IgD-negative memory B cell (primary cell): ENCODE measurements around the gene CDH18. TPM values are rescaled to one million over a fixed set of nuclear protein-coding genes. Genes with fewer than 3 reads are reported as not detected.
A peak's percentile ranks its signal among the peaks of the same experiment; 100 is the strongest.

Source experiments
- H3K27ac Mint-ChIP-seq, 3 donors: one replicate each; pipeline ENCODE4 v1.8.0; 2020 to 2022; ENCODE audit warnings: mild to moderate bottlenecking in 3 of 3, mixed read lengths in 3 of 3, moderate library complexity in 1 of 3
- H3K27me3 Mint-ChIP-seq: one replicate; pipeline ENCODE4 v1.8.0; 2021; ENCODE audit warnings: mixed read lengths
- H3K36me3 Mint-ChIP-seq: one replicate; pipeline ENCODE4 v1.8.0; 2020; ENCODE audit warnings: mild to moderate bottlenecking, mixed read lengths
- H3K4me1 Mint-ChIP-seq, 3 donors: one replicate each; pipeline ENCODE4 v1.8.0; 2020 to 2022; ENCODE audit warnings: mixed read lengths in 3 of 3, mild to moderate bottlenecking in 1 of 3
- H3K4me3 Mint-ChIP-seq, 4 donors: one replicate each; pipeline ENCODE4 v1.8.0; 2020 to 2022; ENCODE audit warnings: mild to moderate bottlenecking in 4 of 4, mixed read lengths in 4 of 4, moderate library complexity in 3 of 4
- H3K9me3 Mint-ChIP-seq, 3 donors: one replicate each; pipeline ENCODE4 v1.8.0; 2020 to 2021; ENCODE audit warnings: mixed read lengths in 3 of 3, mild to moderate bottlenecking in 1 of 3
- polyA plus RNA-seq: library from polyadenylated mRNA; unstranded; fragments of 300-500 nt; fragmentation: Illumina TruSeq; gene quantifications from one replicate; pipeline ENCODE4 v1.2.3, GENCODE V29; 2021

Gene CDH18
- polyA plus RNA-seq, 1 donor from 2014 or later = not detected

- Mint-ChIP-seq H3K9me3 (no peaks in the 10 kb centered on the region), H3K27me3 (no peaks in the 10 kb centered on the region), H3K27ac (no peak overlapping the region), H3K36me3 (no peaks in the 10 kb centered on the region), H3K4me3 (no peak overlapping the region), H3K4me1 (no peaks in the 10 kb centered on the region)
Measured at GRCh38 chr5:19904766-19905165, 83.2 kb downstream of the CDH18 start.

GRCh38 chr5:19903611-19904010 is 84.4 kb downstream of the CDH18 start:
- Mint-ChIP-seq H3K4me3 (no peak overlapping the region), H3K9me3 (no peaks in the 10 kb centered on the region), H3K27me3 (no peaks in the 10 kb centered on the region), H3K36me3 (no peaks in the 10 kb centered on the region), H3K27ac (no peak overlapping the region), H3K4me1 (no peaks in the 10 kb centered on the region)

- Mint-ChIP-seq H3K27ac (no peak overlapping the region), H3K36me3 (no peaks in the 10 kb centered on the region), H3K4me3 (no peak overlapping the region), H3K4me1 (no peaks in the 10 kb centered on the region), H3K27me3 (no peaks in the 10 kb centered on the region), H3K9me3 (no peaks in the 10 kb centered on the region)
Measured at GRCh38 chr5:19902316-19902934, 85.6 kb downstream of the CDH18 start.

- Mint-ChIP-seq H3K27me3 (no peaks in the 10 kb centered on the region), H3K36me3 (no peaks in the 10 kb centered on the region), H3K9me3 (no peaks in the 10 kb centered on the region), H3K4me3 (no peak overlapping the region), H3K4me1 (no peaks in the 10 kb centered on the region), H3K27ac (no peak overlapping the region)
Measured at GRCh38 chr5:19900269-19900668, 87.7 kb downstream of the CDH18 start.

- Mint-ChIP-seq H3K9me3 (peaks cover 0 to 5% (median 2%) of the 10 kb centered on the region in 3 donors), H3K27me3 (no peaks in the 10 kb centered on the region), H3K27ac (no peak overlapping the region), H3K4me1 (no peaks in the 10 kb centered on the region), H3K4me3 (no peak overlapping the region), H3K36me3 (no peaks in the 10 kb centered on the region)
Measured at GRCh38 chr5:19891658-19892057, 96.3 kb downstream of the CDH18 start.

GRCh38 chr5:19886123-19886917 is 101.7 kb downstream of the CDH18 start:
- H3K27ac Mint-ChIP-seq = no peak overlapping the region
- H3K36me3 Mint-ChIP-seq = no peaks in the 10 kb centered on the region
- H3K4me1 Mint-ChIP-seq = no peaks in the 10 kb centered on the region
- peaks cover 0 to 5% (median 2%) of the 10 kb centered on the region in 3 donors for H3K9me3 Mint-ChIP-seq
- H3K27me3 Mint-ChIP-seq = no peaks in the 10 kb centered on the region
- no peak overlapping the region for H3K4me3 Mint-ChIP-seq

GRCh38 chr5:19885040-19885824 is 102.8 kb downstream of the CDH18 start:
- Mint-ChIP-seq H3K36me3 (no peaks in the 10 kb centered on the region), H3K27me3 (no peaks in the 10 kb centered on the region)

GRCh38 chr5:19880859-19881436 is 107.1 kb downstream of the CDH18 start:
- Mint-ChIP-seq H3K36me3 (no peaks in the 10 kb centered on the region), H3K9me3 (peaks cover 0 to 3% (median 0%) of the 10 kb centered on the region in 3 donors), H3K4me3 (no peak overlapping the region), H3K4me1 (no peaks in the 10 kb centered on the region), H3K27me3 (no peaks in the 10 kb centered on the region), H3K27ac (no peak overlapping the region)

More at GRCh38 chr5:19885040-19885824, 102.8 kb downstream of the CDH18 start:
- Mint-ChIP-seq H3K27ac (no peak overlapping the region), H3K4me3 (no peak overlapping the region), H3K4me1 (no peaks in the 10 kb centered on the region), H3K9me3 (peaks cover 0 to 4% (median under 1%) of the 10 kb centered on the region in 3 donors)

GRCh38 chr5:19880458-19880857 is 107.5 kb downstream of the CDH18 start:
- H3K27me3 Mint-ChIP-seq = no peaks in the 10 kb centered on the region
- no peak overlapping the region for H3K27ac Mint-ChIP-seq
- H3K4me3 Mint-ChIP-seq = no peak overlapping the region
- no peaks in the 10 kb centered on the region for H3K4me1 Mint-ChIP-seq
- H3K36me3 Mint-ChIP-seq = no peaks in the 10 kb centered on the region
- peaks cover 0 to 3% (median 0%) of the 10 kb centered on the region in 3 donors for H3K9me3 Mint-ChIP-seq

GRCh38 chr5:19874811-19875210 is 113.2 kb downstream of the CDH18 start:
- no peaks in the 10 kb centered on the region for H3K36me3 Mint-ChIP-seq
- no peaks in the 10 kb centered on the region for H3K4me1 Mint-ChIP-seq
- no peaks in the 10 kb centered on the region for H3K27me3 Mint-ChIP-seq
- no peak overlapping the region for H3K4me3 Mint-ChIP-seq
- peaks cover 4 to 8% (median 6%) of the 10 kb centered on the region in 3 donors for H3K9me3 Mint-ChIP-seq
- no peak overlapping the region for H3K27ac Mint-ChIP-seq

- Mint-ChIP-seq H3K9me3 (peaks cover 5 to 21% (median 6%) of the 10 kb centered on the region in 3 donors), H3K27ac (peak overlapping the region in 1 of 3 donors; percentile 4), H3K27me3 (no peaks in the 10 kb centered on the region), H3K36me3 (no peaks in the 10 kb centered on the region), H3K4me3 (no peak overlapping the region), H3K4me1 (no peaks in the 10 kb centered on the region)
Measured at GRCh38 chr5:19866090-19866450, 121.9 kb downstream of the CDH18 start.

GRCh38 chr5:19865336-19866089 is 122.5 kb downstream of the CDH18 start:
- Mint-ChIP-seq H3K27me3 (no peaks in the 10 kb centered on the region), H3K4me1 (no peaks in the 10 kb centered on the region)

GRCh38 chr5:19862711-19863110 is 125.3 kb downstream of the CDH18 start:
- Mint-ChIP-seq H3K4me1 (no peaks in the 10 kb centered on the region), H3K9me3 (peaks cover 4 to 21% (median 5%) of the 10 kb centered on the region in 3 donors), H3K4me3 (no peak overlapping the region), H3K27ac (no peak overlapping the region), H3K36me3 (no peaks in the 10 kb centered on the region), H3K27me3 (no peaks in the 10 kb centered on the region)

More at GRCh38 chr5:19865336-19866089, 122.5 kb downstream of the CDH18 start:
- H3K9me3 Mint-ChIP-seq = peaks cover 5 to 21% (median 6%) of the 10 kb centered on the region in 3 donors
- no peak overlapping the region for H3K4me3 Mint-ChIP-seq
- H3K36me3 Mint-ChIP-seq = no peaks in the 10 kb centered on the region
- no peak overlapping the region for H3K27ac Mint-ChIP-seq

GRCh38 chr5:19859020-19859419 is 129.0 kb downstream of the CDH18 start:
- Mint-ChIP-seq H3K4me3 (no peak overlapping the region), H3K4me1 (no peaks in the 10 kb centered on the region), H3K9me3 (peaks cover 0 to 8% (median 3%) of the 10 kb centered on the region in 3 donors), H3K27ac (no peak overlapping the region), H3K27me3 (no peaks in the 10 kb centered on the region), H3K36me3 (no peaks in the 10 kb centered on the region)
